Lung microvascular endothelial cell (primary cell): ENCODE data around the gene EOLA1. TPM values are rescaled to one million over a fixed set of nuclear protein-coding genes. Genes with fewer than 3 reads are reported as not detected.
A peak's percentile ranks its signal among the peaks of the same experiment; 100 is the strongest.
"Not testable (repeated sequence)": the region's sequence is repeated elsewhere in the genome, so short reads cannot be mapped to it uniquely, and the experiment has no call there.

ENCODE experiments used
- DNase-seq, 2 donors: peaks; one replicate each; pipeline versions ENCODE4 v3.0.0 to v3.0.0-alpha.2; 2010; ENCODE audit warnings: low read depth in 2 of 2
- total RNA-seq: library from RNA; depleted of rRNA; stranded (reverse); fragments of >200 nt; gene quantifications from 2 replicates; pipeline ENCODE4 v1.2.1, GENCODE V29; 2014

Gene EOLA1
- 10.0 and 13.3 TPM in 2 replicates for total RNA-seq

DNA sequence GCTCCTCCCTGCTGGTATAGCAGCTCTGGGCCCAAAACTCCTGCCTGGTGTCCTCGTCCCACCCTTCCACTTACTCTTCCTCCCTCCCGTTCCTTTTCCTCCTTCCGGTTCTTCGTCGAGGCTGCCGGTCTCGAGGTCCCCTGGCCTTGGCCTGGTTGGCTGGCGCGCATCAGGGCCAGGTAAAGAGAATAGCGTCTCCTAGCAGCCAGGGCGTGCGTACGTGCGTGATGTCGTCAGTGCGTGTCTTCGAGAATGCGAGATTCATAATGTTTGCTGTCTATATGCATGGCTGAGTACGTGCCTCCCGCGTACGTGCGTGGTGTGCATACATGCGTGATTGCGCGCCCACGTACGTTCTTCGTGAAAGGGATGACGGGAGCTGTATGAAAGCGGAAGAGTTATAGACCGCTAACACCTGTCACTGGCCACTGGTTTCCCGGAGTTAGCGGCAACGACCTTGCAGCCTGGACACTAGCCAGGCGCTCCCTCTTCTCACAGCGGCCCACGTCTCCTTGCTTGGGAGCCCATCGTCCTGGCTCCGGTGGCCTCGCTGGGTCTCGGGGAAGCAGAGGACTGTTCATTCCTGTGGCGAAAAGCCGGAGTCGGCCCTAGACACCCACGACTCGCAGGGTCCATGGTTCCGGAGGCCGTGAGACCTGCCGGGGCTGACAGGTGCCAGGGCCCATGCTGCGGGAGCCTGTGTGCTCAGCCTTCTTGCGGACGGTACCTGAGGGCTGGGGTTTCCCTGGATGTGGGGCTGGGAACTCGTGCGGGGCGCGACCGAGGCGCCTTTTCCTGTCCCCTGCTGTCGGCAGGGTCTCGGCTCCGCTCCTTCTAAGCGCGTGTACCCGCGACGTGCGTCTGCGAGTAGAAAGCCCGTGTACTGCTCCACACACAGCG lies at the start of gene EOLA1:
EOLA1 (plus strand) TSS at position 392 of the 900 bp plus-strand sequence. CDS start 4,619 bp downstream, outside the sequence.
- peak; percentile 96 for DNase-seq

DNA sequence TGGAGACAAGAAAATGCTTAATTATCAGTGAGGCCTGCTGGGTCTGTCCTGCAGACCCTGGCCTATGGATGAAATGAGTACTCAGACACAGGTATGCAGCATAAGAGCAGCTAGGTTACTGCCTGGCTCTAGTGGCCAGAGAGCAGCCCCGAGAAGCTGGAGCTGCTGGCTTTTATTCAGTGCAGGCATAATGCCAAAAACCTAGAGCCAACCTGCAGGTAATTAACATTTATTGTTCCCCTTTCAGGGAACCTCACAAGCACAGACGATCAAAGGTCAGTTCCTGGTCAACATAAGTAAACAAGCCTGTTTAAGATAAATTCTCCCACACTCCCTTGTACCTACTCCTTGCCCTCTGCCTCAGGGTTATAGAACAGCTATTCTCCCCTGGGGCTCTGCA lies 49.0 kb upstream of the EOLA1 start:
- no peak for DNase-seq

DNA sequence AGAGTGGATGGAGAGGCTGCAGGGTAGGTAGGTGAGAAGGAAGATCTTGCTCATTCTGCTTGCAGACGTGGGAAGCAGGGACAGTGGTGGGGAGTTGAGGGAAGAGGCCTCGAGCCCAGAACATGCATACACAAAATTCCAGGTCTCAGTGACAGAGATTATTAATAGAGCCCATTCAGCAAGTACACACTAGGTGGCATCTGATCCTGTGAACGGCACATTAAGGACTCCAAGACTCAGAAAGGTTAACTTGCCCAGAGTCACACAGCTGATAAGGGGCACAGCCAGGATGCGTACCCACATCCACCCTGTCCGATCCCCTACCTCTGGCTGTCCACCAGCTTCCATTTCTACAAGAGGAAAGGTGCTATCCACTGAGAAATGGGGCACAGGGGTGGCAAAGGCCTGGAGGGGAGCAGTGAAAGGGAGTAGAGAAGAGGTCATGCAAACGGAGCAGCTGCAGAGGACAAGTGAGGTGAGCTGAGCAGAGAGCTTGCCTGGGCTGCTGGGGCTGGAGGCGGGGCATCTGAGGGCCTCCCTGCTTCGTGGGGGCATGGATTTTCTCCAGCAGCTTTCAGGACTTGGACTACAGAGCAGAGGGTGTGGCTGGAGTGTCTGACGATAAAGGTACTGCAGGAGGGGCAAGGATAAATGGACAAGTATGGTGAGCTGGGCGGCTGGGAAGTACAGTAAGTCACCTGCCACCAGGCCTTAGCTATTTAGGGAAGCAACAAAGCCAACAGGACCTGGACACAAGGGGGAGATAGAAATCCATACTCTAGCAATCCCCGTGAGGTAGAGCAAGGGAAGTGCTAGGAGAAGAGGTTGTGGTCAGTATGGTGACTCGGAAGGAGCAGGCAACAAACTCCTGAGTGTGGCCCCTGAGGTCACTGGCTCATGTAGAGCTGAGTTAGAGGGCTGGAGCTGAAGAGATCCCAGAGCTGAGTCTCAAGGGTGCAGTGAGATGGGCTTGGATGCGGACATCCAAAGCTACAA lies 46.9 kb upstream of the EOLA1 start:
- DNase-seq = no peak

DNA sequence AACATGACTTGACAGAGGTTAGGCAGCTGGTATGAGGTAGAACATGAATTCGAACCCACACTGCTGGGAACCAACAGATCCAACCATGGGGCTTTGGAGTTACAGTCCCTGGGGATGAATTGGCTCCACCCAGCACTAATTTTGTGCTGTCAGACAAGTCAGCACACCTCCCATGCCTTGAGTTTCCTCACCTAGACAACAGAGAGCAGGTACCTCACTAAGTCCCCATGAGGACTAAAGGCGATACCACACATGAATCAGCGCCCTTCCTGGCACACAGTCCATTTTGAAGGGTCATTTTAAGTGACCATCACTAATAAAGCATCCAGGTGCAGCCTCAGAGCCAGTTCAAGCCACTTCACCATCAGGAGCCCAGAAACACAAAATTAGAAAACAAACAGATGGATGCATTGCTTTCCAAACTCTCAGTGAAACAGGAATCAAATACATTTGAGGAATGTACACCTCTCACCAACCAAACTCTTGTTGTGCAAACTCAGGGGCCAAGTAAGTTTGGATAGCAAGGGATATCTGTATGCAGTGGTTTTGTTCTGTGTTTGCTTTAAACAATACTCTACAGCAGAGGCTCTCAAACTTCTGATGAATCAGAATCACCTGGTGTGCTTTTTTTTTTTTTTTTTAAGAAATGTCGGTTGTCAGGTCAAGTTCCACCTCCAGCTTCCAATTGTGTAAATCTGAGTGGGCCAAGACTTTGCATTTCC lies 45.8 kb upstream of the EOLA1 start:
- no peak for DNase-seq

DNA sequence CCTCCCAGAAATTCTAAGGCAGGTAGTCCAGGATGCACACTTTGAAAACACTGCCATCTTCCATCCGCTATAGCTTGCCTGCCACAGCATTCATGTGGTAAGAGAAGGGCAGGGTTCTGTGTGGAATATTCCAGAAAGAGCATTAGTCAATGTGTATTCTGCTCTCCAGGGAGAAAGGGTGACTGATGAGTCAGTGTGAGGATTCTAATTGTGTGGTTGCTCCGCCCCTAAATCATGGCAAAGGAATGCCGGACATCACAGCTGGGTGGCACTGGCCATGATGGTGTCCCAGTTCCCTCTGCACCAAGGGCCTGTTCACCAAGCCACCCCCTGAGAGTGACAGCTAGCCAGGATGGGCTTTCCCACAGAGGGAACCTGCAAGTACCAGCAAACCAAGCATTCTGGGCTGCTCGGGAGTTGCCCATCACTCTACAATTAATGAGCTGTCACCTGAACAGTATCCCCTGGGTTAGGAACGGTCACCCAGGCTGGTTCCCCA lies 45.2 kb upstream of the EOLA1 start:
- peak; percentile 58 to 78 for DNase-seq

DNA sequence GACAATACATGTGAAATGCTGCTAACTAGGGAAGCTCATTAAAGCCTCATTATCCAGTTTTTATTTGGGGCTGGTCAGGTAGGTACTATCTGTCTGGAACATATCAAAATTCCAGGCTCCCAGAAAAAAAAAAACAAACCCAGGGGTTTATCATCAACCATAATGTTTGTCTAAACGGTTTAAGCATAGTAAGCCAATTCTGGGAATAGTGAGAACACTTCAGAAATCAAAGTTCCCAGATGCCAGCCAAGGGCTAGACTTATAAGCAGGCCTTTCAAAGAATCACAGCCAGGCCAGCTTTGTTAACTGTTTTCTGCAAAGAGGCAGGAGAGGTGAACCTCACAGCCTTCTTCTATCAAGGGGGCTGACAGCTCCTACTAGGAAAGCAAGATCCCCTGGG lies 43.8 kb upstream of the EOLA1 start:
- DNase-seq = no peak

DNA sequence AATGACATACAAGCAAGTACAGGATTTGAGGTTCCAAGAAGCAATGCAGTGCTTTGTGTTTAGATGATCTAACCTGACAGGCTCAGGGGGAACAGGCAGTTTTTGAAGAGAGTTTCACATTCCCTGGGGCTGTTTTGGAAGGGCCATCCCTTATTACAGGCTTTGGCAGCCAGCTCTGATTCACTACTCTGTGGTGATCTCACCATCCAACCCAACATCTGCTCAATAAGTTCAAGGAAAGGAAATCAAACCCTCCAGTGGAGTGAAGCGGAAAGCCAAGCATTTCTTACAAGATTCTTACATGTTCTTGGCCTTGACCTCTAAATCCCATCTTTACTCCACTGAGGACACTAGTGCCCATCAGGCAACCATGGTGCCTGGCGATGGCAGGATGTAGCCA lies 43.2 kb upstream of the EOLA1 start:
- DNase-seq = no peak

DNA sequence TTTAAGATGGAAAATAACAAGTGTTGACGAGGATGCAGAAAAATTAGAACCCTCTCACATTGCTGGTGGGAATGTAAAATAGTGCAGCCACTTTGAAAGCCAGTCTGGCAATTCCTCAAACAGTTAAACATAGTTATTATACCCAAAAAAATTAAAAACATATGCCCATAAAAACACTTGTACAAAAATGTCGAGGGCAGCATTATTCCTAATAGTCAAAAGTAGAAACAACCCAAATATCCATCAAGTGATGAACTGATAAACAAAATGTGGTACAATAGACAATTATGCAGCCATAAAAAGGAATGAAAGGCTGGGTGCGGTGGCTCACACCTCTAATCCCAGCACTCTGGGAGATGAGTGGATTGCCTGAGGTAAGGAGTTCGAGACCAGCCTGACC lies 42.0 kb upstream of the EOLA1 start:
- DNase-seq = no peak

DNA sequence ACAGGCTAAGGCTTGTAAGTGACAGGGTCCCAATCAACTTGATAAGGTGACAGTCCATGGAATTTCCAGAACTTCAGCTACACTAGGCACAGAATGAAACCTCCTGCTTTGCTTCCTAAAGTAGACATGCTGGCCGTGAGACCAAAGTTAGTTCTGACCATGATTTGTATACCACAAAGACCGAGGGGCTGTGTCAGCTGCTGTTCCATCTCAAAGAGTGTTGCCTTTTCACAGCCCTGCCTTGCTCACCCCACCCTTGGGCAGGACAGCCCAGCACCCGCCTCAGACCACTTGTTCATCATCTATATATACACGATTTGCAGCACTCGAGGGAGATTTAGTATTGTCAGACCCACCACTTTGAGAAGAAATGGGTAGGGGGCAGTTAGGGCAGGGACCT lies 41.0 kb upstream of the EOLA1 start:
- DNase-seq = no peak

DNA sequence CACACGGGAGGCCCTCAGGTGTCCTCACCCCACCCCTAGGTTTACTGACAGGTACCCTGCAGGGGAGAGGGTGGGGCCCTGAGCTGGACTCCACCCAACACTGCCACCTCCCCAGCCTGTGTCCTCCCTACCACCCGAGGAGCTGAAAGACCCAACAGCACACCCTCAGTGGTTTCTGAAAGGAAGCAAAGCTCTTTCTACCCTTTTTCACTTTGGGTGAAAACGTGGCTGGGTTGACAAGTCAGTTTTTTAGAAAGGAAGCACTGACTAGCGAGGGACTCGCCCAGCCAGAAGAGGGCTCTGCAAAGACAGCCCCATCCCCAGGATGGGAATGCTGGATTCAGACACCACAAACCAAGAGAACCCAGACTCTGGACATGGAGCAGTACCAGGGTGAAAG lies 37.9 kb upstream of the EOLA1 start:
- DNase-seq = not testable (repeated sequence)

DNA sequence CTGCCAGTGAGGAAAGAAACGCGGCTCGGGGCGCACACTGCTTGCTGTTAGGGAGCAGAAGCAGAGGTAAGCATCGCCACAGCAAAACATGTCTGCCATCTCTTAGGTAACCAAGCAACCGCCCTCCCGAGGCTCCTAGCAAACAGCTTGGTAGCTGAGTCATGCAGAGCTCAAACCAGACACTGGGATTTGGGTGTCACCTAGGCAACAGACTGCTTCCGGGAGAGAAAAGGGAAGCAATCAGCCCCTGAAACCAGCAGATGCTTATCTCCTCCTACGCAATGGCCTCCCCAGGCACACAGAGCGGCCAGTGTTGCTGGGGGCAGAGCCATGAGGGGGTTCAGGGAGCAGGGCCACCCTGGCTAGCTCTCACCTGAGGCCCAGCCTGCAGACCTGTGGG lies 37.4 kb upstream of the EOLA1 start:
- DNase-seq = peak; percentile 61 to 77

DNA sequence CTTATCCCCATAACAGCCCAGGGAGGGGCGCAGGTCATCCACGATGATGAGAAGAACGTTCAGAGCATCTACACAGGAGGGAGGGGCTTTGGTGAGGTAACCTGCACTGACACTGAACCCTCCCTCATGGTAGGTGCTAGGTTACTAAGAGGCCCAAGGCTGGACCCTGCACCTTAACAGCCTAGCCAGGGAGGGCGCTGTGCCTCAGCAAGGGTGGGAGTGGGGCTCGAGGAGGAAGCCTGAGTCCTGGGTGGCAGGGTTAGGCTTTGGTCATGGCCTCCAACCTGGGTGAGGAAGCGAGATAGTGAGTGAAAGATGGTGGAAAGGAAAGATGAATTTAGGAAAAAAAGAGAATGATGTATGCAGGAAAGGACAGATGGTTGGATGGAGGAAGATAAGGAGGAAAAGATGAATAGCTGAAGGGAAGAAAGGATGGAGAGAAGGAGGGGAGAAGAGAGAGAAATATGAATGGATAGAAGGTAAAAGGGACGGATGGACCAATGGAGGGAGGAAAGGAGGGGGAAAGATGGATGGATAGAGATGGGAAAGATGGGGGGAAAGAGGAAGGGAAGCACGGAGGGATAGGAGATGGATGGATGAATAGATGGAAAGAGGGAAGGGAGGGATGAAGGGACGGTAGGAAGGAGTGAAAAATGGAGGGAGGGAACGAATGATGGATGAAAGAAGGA lies 36.4 kb upstream of the EOLA1 start:
- peak in 1 of 2 donors; percentile 12 for DNase-seq

DNA sequence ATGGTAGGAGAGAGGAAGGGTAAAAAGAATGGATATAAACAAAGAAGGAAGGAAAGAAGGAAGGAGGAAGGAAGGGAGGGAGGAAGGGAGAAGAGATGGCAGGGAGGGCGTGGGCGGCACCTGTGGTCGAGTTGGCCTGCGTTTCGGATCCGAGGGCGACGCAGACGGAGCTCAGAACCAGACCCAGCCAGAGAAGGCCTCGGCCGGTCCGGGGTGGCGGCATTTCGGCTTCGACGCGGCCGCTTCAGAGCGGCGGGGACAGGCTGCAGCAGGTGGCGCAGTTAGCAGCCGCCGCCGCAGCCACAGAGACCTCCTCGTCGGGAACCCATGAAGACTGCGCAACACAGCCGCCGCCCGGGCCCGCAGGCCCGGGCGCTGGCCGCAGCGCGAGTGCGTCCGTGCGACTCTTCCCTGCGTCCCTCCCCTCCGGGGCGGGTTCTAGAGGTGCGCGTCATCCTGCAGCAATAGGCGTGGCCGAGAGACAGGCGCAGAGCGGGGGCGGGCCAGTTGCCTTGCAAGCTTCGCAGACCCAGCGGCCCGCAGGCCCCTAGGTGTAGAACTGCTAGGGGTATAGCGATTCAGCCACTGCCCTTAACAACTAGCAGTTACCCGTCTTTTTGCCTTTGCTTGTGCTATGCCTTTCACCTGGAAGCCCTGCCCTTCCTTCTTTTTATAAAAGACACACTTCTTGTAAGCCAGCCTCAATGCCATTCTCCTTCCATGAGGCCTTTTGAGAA lies 35.7 kb upstream of the EOLA1 start, which contains the start of gene IDS:
IDS (minus strand) TSS at position 392 of the 737 bp plus-strand sequence; CDS start at position 223, 169 bp downstream.
- DNase-seq = peak; percentile 87 to 90

DNA sequence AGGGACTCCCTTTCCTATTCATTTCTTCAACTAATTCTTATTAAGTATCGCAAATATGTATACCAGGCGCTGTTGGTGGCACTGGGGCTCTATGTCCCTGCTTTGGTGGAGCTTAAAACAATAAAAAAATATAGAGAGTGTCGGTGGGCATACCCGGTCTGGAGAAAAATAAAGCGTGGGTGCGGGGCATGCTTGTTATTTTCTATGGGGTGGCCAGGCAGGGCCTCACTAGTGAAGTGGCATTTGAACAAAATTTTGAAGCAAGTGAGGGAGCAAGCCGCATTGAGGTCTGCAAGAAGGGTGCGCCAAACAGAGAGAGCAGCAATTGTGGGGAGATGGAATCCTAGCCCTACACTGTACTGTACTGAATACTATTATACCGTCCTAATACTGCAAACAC lies 35.1 kb upstream of the EOLA1 start:
- no peak for DNase-seq

DNA sequence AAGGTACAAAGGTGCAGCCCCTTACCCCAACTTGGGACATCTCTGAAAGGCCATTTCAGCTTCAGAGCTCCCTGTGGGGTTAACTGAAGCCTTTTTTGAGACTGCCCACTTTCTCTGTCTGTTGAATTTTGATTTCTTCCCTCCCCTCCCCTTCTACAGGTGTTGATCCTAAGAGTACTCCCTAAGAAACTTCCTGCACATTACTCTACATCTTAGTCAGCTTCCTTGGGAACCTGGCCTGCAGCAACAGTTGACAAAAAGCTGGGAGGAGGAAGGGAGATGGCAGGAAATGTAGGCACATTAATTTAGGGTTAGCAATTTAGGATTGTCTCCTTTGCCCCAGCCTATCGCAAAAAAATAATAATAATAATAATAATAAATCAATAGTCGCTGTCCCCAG lies 34.5 kb upstream of the EOLA1 start:
- no peak for DNase-seq

DNA sequence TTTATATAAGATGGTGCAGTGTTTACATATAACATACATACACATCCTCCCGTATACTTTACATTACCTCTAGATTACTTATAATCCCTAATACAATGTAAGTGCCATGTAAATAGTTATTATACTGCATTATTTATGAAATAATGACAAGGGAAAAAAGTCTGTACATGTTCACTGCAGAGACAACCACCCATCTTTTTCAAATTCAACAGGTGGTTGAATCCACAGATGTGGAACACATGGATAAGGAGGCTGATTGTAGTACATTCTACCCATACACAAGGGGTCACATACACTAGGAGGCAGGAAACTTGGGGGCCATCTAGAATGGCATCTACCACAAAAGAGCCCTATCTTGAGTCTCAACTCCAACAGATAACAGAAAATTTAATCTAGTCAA lies 32.3 kb upstream of the EOLA1 start:
- no peak for DNase-seq

DNA sequence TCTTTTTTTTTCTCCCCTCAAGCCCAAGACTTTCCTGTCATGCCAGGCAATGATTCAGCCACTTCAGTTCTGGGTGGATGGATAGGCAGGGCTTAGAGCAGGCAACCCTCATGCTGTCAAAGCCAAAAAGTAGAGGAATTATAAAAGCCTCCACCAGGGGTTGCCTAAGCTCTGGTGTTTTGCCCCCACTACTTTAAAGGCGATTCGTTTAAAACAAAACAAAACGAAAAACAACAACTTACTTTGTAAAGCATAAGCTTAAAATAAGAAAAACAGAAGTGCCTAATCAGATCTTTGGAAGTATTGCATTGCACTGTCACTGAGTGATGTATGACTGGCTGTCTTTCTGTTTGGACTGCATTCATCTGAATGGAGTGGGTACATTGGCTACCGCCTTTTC lies 30.4 kb upstream of the EOLA1 start:
- DNase-seq = peak in 1 of 2 donors; percentile 30

DNA sequence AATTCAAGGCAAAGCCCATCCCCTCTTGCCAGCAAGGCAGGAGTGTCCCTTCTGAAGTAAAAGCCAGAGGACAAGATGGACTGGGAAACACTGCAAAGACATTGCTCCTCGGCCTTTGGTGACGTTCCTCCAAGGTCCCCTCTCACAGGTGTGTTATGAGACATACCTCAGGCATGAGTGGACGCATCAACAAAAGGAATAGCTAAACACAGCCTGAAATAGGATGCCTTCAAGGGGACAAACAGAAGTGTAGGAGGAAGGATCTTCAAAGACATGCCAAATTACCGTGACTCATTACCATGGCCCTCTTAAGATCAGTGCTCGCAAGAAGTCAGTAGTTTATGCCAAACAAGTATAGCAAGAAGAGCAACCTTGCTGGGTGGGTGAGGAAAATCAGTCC lies 29.7 kb upstream of the EOLA1 start:
- DNase-seq = no peak

DNA sequence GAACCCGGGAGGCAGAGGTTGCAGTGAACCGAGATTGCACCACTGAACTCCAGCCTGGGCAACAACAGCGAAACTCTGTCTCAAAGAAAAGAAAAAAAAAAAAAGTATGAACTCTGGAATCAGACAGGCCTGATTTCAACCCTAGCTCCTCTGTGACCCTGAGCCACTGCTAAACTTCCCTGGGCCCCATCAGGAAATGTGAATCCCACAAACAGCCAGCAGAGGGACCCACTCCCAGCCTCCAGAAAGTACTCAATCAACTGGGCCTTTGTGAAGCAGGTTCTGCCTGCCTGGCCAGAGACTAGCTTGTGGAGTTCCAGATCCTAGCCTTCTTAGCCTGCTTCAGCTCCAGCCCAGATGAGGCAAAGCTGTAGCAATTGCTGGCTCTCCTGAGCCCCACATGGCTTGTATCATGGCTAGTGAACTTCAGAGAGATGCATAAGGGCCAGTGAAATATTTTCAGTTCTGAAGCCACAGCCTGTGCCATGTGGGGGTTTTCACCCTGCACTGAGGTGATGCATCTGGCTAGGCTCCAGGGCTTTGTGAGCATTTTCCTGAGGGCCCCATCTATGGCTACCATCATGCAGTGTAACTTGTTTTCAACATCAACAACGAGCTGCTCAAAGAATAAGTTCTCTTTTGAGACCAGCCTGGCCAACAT lies 28.5 kb upstream of the EOLA1 start:
- peak; percentile 65 to 70 for DNase-seq
